CD4-positive, alpha-beta T cell (primary cell): ENCODE data around the gene RPL32. TPM values are rescaled to one million over a fixed set of nuclear protein-coding genes. Genes with fewer than 3 reads are reported as not detected.
"Not testable (repeated sequence)": the region's sequence is repeated elsewhere in the genome, so short reads cannot be mapped to it uniquely, and the experiment has no call there.

Source experiments
- ATAC-seq: fragments of 200-7000 bp; cut with Tn5 transposase; one replicate; pipeline ENCODE4 v1.10.0; 2022; ENCODE audit warnings: mild to moderate bottlenecking; ENCODE audit not compliant: poor library complexity
- CTCF ChIA-PET: fragments of 350-600 bp; sonication (Branson Sonifier 250); formaldehyde crosslinking; loops from one replicate; lab custom pipeline; 2021; ENCODE audit warnings: antibody characterized with exemption, inconsistent platforms; lab: Charles Lee
- POLR2A ChIA-PET: fragments of 350-600 bp; sonication (Branson Sonifier 250); formaldehyde crosslinking; loops from one replicate; lab custom pipeline; 2021; ENCODE audit warnings: antibody characterized with exemption, inconsistent platforms; lab: Charles Lee
- DNase-seq, 14 experiments: peaks; one replicate each; pipeline ENCODE4 v3.0.0-alpha.2; 2013 to 2020; ENCODE audit warnings: mixed read lengths in 2 of 14
- H3K27ac ChIP-seq, 2 donors: one replicate each; pipeline versions ENCODE4 v1.5.1 to v1.7.0; 2013; ENCODE audit warnings: low read length in 2 of 2, low read depth in 1 of 2, mild to moderate bottlenecking in 1 of 2
- H3K27me3 ChIP-seq, 2 experiments: 1 replicate in 1 of 2; 2 replicates in 1 of 2; pipeline versions ENCODE4 v1.6.1 to v1.7.0; 2013; ENCODE audit warnings: low read length in 2 of 2, control low read depth in 1 of 2, mild to moderate bottlenecking in 1 of 2, moderate library complexity in 1 of 2; ENCODE audit not compliant: insufficient read depth in 2 of 2, control insufficient read depth in 1 of 2
- H3K36me3 ChIP-seq: one replicate; pipeline ENCODE4 v1.6.1; 2013; ENCODE audit warnings: low read length, control low read depth; ENCODE audit not compliant: insufficient read depth
- H3K4me1 ChIP-seq: one replicate; pipeline ENCODE4 v1.6.1; 2013; ENCODE audit warnings: low read length, control low read depth; ENCODE audit not compliant: insufficient read depth
- H3K4me3 ChIP-seq: one replicate; pipeline ENCODE4 v1.5.1; 2013; ENCODE audit warnings: mild to moderate bottlenecking, low read length, moderate library complexity
- H3K9me3 ChIP-seq, 2 experiments: 1 replicate in 1 of 2; 2 replicates in 1 of 2; pipeline versions ENCODE4 v1.6.1 to v1.7.0; 2013; ENCODE audit warnings: low read length in 2 of 2, mild to moderate bottlenecking in 2 of 2, control low read depth in 1 of 2, moderate library complexity in 1 of 2; ENCODE audit not compliant: control insufficient read depth in 1 of 2, insufficient read depth in 1 of 2
- H3K27ac Mint-ChIP-seq: one replicate; pipeline ENCODE4 v1.8.0; 2020; ENCODE audit warnings: mixed read lengths
- H3K27me3 Mint-ChIP-seq: one replicate; pipeline ENCODE4 v1.8.0; 2021; ENCODE audit warnings: mixed read lengths
- H3K36me3 Mint-ChIP-seq: one replicate; pipeline ENCODE4 v1.8.0; 2021; ENCODE audit warnings: low read depth, mixed read lengths
- H3K4me1 Mint-ChIP-seq: one replicate; pipeline ENCODE4 v1.8.0; 2021; ENCODE audit warnings: low read depth, mixed read lengths
- H3K4me3 Mint-ChIP-seq: one replicate; pipeline ENCODE4 v1.8.0; 2020; ENCODE audit warnings: mild to moderate bottlenecking, mixed read lengths
- H3K9me3 Mint-ChIP-seq: one replicate; pipeline ENCODE4 v1.8.0; 2020; ENCODE audit warnings: mixed read lengths
- intact Hi-C, 2 experiments: fragments of 100-400 bp; cut with DNase I in 1 of 2; cut with micrococcal nuclease in 1 of 2; formaldehyde crosslinking; loops; one replicate each; pipeline versions ENCODE4 v1.15.1 to v1.9.0; 2023 to 2025; cut with DNase I, micrococcal nuclease
- total RNA-seq, 174 experiments: library from RNA in 2 of 174; stranded (reverse) in 2 of 174; gene quantifications; one replicate each; pipeline ENCODE4 v1.2.3 and lab custom pipeline; 2021 to 2026
- TF ChIP-seq, protein P1 (sequence below): fragments of 200-600 bp; IDR thresholded peaks from one replicate; pipeline ENCODE4 v1.8.0; 2022; ENCODE audit warnings: antibody characterized with exemption, mild to moderate bottlenecking

The RPL32 gene
- total RNA-seq, 2 experiments from 2014 or later = 4,308 to 4,667 TPM

DNA sequence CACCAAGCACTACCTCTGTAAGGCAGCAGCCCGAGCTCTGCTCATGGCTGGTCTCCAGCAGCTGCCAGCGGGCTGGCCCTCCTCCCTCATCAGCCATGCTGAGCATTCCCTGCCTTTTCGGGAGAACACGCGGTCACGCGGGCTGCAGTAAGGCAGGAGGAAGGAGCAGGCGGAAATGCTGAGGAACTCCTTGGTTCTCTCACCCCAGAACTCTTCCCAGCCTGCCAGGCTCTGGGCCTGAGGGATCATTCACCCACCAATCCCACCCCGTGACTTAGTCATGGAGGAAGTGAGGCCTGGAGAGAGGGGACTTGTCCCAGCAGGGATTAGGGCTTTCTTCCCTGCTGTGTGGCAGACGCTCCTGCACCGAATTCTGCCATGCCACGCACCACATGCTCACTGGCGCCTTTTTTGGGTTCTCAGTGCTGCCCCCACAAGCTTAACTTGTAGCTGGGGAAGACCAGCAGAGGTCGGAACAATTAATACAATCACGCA lies 42.9 kb upstream of the RPL32 start:
- Histone ChIP-seq H3K27ac (no peak overlapping the region), H3K4me3 (no peak overlapping the region), H3K36me3 (no peaks in the 10 kb centered on the region), H3K4me1 (peaks cover 11% of the 10 kb centered on the region), H3K9me3 (peaks cover 0 to 4% of the 10 kb centered on the region in 2 experiments), H3K27me3 (peaks cover 0 to 5% of the 10 kb centered on the region in 2 experiments)
- intact Hi-C loops = no loop called here
- ChIA-PET CTCF (no interaction called here), POLR2A (no interaction called here)
- Mint-ChIP-seq H3K36me3 (no peaks in the 10 kb centered on the region), H3K27ac (no peak overlapping the region), H3K27me3 (peaks cover 23% of the 10 kb centered on the region), H3K4me1 (peaks cover 14% of the 10 kb centered on the region), H3K4me3 (no peak overlapping the region), H3K9me3 (no peaks in the 10 kb centered on the region)
- no peak for DNase-seq
- TF ChIP-seq, protein P1, sequence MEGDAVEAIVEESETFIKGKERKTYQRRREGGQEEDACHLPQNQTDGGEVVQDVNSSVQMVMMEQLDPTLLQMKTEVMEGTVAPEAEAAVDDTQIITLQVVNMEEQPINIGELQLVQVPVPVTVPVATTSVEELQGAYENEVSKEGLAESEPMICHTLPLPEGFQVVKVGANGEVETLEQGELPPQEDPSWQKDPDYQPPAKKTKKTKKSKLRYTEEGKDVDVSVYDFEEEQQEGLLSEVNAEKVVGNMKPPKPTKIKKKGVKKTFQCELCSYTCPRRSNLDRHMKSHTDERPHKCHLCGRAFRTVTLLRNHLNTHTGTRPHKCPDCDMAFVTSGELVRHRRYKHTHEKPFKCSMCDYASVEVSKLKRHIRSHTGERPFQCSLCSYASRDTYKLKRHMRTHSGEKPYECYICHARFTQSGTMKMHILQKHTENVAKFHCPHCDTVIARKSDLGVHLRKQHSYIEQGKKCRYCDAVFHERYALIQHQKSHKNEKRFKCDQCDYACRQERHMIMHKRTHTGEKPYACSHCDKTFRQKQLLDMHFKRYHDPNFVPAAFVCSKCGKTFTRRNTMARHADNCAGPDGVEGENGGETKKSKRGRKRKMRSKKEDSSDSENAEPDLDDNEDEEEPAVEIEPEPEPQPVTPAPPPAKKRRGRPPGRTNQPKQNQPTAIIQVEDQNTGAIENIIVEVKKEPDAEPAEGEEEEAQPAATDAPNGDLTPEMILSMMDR = no peak
- no peak for ATAC-seq

DNA sequence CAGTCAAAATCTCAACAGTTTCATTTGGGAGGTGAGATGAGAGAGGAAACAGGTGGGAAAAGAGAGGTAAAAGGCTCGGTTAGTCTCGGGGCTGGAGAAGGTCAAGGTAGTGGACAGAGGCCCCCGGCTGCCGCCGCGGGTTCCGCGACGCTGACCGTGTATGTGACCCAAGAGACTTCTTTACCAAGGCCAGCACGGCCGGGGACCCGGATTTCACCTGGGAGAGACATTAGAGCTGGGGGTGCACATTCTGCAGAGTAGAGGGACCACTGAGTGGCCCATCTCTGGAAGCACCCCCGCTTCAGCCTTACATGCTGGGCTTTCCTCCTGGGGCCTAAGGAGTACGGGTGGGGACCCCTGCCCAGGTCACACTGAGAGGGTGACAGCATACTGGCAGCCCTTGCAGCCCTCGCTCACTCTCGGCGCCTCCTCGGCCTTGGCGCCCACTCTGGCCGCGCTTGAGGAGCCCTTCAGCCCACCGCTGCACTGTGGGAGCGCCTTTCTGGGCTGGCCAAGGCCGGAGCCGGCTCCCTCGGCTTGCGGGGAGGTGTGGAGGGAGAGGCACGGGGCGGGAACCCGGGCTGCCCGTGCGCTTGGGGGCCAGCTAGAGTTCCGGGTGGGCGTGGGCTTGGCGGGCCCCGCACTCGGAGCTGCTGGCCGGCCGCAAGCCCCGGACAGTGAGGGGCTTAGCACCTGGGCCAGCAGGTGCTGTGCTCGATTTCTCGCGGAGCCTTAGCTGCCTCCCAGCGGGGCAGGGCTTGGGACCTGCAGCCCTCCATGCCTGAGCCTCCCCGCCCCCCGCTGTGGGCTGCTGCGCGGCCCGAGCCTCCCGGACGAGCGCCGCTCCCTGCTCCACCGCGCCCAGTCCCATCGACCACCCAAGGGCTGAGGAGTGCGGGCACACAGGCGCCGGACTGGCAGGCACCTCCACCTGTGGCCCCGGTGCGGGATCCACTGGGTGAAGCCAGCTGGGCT lies 41.3 kb upstream of the RPL32 start:
- Mint-ChIP-seq H3K9me3 (no peaks in the 10 kb centered on the region), H3K36me3 (no peaks in the 10 kb centered on the region), H3K27ac (no peak overlapping the region), H3K4me3 (no peak overlapping the region), H3K27me3 (peaks cover 13% of the 10 kb centered on the region), H3K4me1 (peaks cover 14% of the 10 kb centered on the region)
- H3K27me3 ChIP-seq = peaks cover 0 to 5% of the 10 kb centered on the region in 2 experiments
- no peak overlapping the region for H3K27ac ChIP-seq
- TF ChIP-seq, protein P1 = no peak
- H3K36me3 ChIP-seq = no peaks in the 10 kb centered on the region
- no peak overlapping the region for H3K4me3 ChIP-seq
- intact Hi-C loops = no loop called here
- ATAC-seq = no peak
- ChIA-PET POLR2A (no interaction called here), CTCF (no interaction called here)
- no peak for DNase-seq
- peaks cover 0 to 4% of the 10 kb centered on the region in 2 experiments for H3K9me3 ChIP-seq
- peaks cover 11% of the 10 kb centered on the region for H3K4me1 ChIP-seq

DNA sequence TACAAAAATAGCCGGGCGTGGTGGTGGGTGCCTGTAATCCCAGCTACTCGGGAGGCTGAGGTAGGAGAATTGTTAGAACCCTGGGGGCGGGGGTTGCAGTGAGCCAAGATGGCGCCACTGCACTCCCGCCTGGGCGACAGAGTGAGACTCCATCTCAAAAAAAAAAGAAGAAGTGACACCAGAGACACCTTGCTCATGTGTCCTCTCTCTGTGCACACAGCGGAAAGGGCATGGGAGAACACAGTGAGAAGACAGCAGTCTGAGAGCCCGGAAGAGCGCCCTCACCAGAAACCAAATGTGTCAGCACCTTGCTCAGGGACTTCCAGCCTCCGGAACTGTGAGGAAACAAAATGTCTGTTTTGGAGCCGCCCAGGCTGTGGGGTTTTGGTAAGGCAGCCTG lies 40.5 kb upstream of the RPL32 start:
- H3K27ac Mint-ChIP-seq = not testable (repeated sequence)

More for the DNA sequence above, 40.5 kb upstream of the RPL32 start:
- H3K36me3 ChIP-seq, ATAC-seq, H3K27ac ChIP-seq, intact Hi-C loops, H3K9me3 ChIP-seq, H3K27me3 ChIP-seq, CTCF ChIA-PET, H3K36me3 Mint-ChIP-seq, H3K27me3 Mint-ChIP-seq, H3K4me3 Mint-ChIP-seq, H3K9me3 Mint-ChIP-seq, H3K4me3 ChIP-seq, DNase-seq, POLR2A ChIA-PET: not testable (repeated sequence)
- peaks cover 12% of the 10 kb centered on the region for H3K4me1 Mint-ChIP-seq
- H3K4me1 ChIP-seq = peaks cover 11% of the 10 kb centered on the region
